ENCODE data around the gene MS4A13. TPM values are rescaled to one million over a fixed set of nuclear protein-coding genes. Genes with fewer than 3 reads are reported as not detected.

The MS4A13 gene, protein sequence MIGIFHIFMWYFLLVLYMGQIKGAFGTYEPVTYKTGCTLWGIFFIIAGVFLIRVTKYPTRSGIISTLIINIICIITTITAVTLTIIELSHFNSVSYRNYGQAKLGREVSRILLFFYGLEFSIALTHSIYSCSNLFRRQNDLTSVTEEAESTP
- 0.13 and 0.30 TPM in 2 replicates for total RNA-seq (2014; rRNA removed; shearing (Covaris generic))

DNA sequence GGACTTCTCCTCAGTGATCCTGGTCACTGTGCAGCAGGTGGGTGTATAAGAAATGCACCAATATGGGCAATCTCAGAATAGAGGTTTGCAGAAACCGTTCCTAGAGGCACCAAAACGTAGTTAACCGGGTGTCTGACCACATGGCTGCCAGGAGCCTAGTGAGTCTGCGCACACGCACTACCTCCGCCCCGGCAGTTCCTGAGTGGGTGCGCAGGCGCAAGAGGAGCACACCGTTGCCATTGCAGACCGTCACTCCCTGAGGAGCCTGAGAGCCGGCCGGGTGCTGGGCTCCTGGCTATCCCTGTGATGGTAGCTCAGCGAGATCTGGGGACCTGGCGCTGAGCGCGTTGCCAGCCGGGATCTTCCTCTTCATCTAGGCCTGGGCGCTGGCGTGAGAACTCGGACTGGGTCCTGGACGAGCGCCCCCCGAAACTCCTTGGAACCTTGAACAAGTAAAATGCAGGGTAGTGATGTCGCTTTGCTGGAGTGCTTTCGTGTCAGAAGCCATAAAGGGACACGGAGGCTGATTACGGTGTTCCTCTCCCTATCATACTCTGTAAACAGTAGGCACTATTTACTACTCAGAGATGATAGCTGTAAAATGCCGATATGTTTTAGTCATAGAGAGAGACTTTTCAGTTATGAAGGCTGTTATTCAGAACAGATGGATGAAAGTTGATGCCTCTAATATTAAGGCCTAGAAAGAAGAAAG, at the start of gene MS4A13:
MS4A13 (plus strand) TSS at position 249 of the 712 bp plus-strand sequence. CDS start 2,692 bp downstream, outside the sequence.

GRCh38 chr11:60492488-60493009, 22.6 kb upstream of the MS4A13 start, which contains the start of gene MS4A12:
TSS of gene MS4A12 (plus strand) at chr11:60492778. CDS start at chr11:60497319, 4,541 bp downstream.

Other genes starting within 250 kb of the MS4A13 start
- gene MS4A4A, start 234.7 kb upstream of the MS4A13 start, total RNA-seq (2014; rRNA removed; shearing (Covaris generic)), result not detected in 2 replicates
- gene MS4A6E, start 188.1 kb upstream of the MS4A13 start, total RNA-seq (2014; rRNA removed; shearing (Covaris generic)), result not detected in 2 replicates
- gene MS4A7, start 136.9 kb upstream of the MS4A13 start, total RNA-seq (2014; rRNA removed; shearing (Covaris generic)), result not detected in 2 replicates
- not detected in 2 replicates for gene MS4A14, start 118.9 kb upstream of the MS4A13 start, total RNA-seq (2014; rRNA removed; shearing (Covaris generic))
- gene MS4A5, start 85.8 kb upstream of the MS4A13 start, total RNA-seq (2014; rRNA removed; shearing (Covaris generic)), result not detected in 2 replicates
- not detected in 2 replicates for gene MS4A1, start 59.5 kb upstream of the MS4A13 start, total RNA-seq (2014; rRNA removed; shearing (Covaris generic))
- gene MS4A12, start 22.6 kb upstream of the MS4A13 start, total RNA-seq (2014; rRNA removed; shearing (Covaris generic)), result not detected in 2 replicates
- gene MS4A8, start 184.2 kb downstream of the MS4A13 start, total RNA-seq (2014; rRNA removed; shearing (Covaris generic)), result not detected in 2 replicates
- gene MS4A18, start 209.3 kb downstream of the MS4A13 start, total RNA-seq (2014; rRNA removed; shearing (Covaris generic)), result not detected in 2 replicates
- 0.05 TPM in 1 of 2 replicates, not detected in the other for gene MS4A15, start 241.5 kb downstream of the MS4A13 start, total RNA-seq (2014; rRNA removed; shearing (Covaris generic))

Data from A375 (cell line).